PC-3 (cell line): Measurements from ENCODE around the gene REG4. TPM values are rescaled to one million over a fixed set of nuclear protein-coding genes. Genes with fewer than 3 reads are reported as not detected.

Experiments
- ATAC-seq: fragments of 200-7000 bp; cut with Tn5 transposase; 2 replicates; pipeline ENCODE4 v1.9.1; 2020; ENCODE audit warnings: mild to moderate bottlenecking, moderate library complexity
- BruUV-seq: library from RNA; stranded (reverse); fragments of 400-500 nt; replicated peaks from 2 replicates; lab custom pipeline; 2021; lab: Mats Ljungman, UMichigan
- CTCF ChIA-PET: fragments of 300-600 bp; sonication (Branson Sonifier 250); formaldehyde crosslinking; loops from one replicate; lab custom pipeline; 2022; ENCODE audit warnings: antibody characterized with exemption; lab: Charles Lee
- POLR2A ChIA-PET: fragments of 300-600 bp; sonication (Branson Sonifier 250); formaldehyde crosslinking; loops from one replicate; lab custom pipeline; 2022; ENCODE audit warnings: antibody characterized with exemption; ENCODE audit not compliant: unreplicated experiment; lab: Charles Lee
- DNase-seq: peaks from one replicate; pipeline ENCODE4 v3.0.0-alpha.2; 2015
- H2AFZ ChIP-seq: fragments of 300-600 bp; sonication (generic); 2 replicates; pipeline ENCODE4 v1.6.0; 2016; ENCODE audit warnings: antibody characterized with exemption, low read length
- H3F3A ChIP-seq: fragments of 300-600 bp; sonication (generic); one replicate; pipeline ENCODE4 v1.6.0; 2017; ENCODE audit warnings: antibody characterized with exemption, low read length, control low read depth, mild to moderate bottlenecking; ENCODE audit not compliant: unreplicated experiment
- H3K27ac ChIP-seq: fragments of 300-600 bp; sonication (generic); 2 replicates; pipeline ENCODE4 v1.5.1; 2016; ENCODE audit warnings: mild to moderate bottlenecking, low read length
- H3K27me3 ChIP-seq: fragments of 300-600 bp; sonication (generic); 2 replicates; pipeline ENCODE4 v1.6.1; 2016; ENCODE audit warnings: low read length, mixed read lengths
- H3K36me3 ChIP-seq: fragments of 300-600 bp; sonication (generic); 2 replicates; pipeline ENCODE4 v1.6.1; 2016; ENCODE audit warnings: low read depth, mixed run types, low read length, mixed read lengths
- H3K4me1 ChIP-seq: fragments of 300-600 bp; sonication (generic); 2 replicates; pipeline ENCODE4 v1.5.1; 2016; ENCODE audit warnings: low read length; ENCODE audit not compliant: insufficient read depth
- H3K4me2 ChIP-seq: fragments of 300-600 bp; sonication (generic); 2 replicates; pipeline ENCODE4 v1.6.0; 2016; ENCODE audit warnings: low read length
- H3K4me3 ChIP-seq: fragments of 300-600 bp; sonication (generic); 2 replicates; pipeline ENCODE4 v1.5.1; 2016; ENCODE audit warnings: mild to moderate bottlenecking, low read length, mixed read lengths
- H3K79me2 ChIP-seq: fragments of 300-600 bp; sonication (generic); 2 replicates; pipeline ENCODE4 v1.6.1; 2017; ENCODE audit warnings: low read length, mixed read lengths
- H3K9ac ChIP-seq: fragments of 300-600 bp; sonication (generic); 2 replicates; pipeline ENCODE4 v1.6.0; 2016; ENCODE audit warnings: mild to moderate bottlenecking, low read length
- H3K9me2 ChIP-seq: fragments of 300-600 bp; sonication (generic); replicated peaks from 2 replicates; pipeline ENCODE4 v1.6.1; 2016; ENCODE audit warnings: mixed run types, low read length, mixed read lengths
- H3K9me3 ChIP-seq: fragments of 300-600 bp; sonication (generic); 2 replicates; pipeline ENCODE4 v1.6.1; 2016; ENCODE audit warnings: low read length, mixed read lengths
- H4K20me1 ChIP-seq: fragments of 300-600 bp; sonication (generic); 2 replicates; pipeline ENCODE4 v1.6.1; 2016; ENCODE audit warnings: low read length, mixed read lengths
- EZH2 ChIP-seq: fragments of 300-600 bp; sonication (generic); IDR thresholded peaks from one replicate; pipeline ENCODE4 v1.6.1; 2017; ENCODE audit warnings: antibody characterized with exemption, mild to moderate bottlenecking, low read length; ENCODE audit not compliant: unreplicated experiment
- EZH2phosphoT487 ChIP-seq: fragments of 300-600 bp; sonication (generic); IDR thresholded peaks from 2 replicates; pipeline ENCODE4 v1.6.1; 2018; ENCODE audit warnings: mild to moderate bottlenecking, antibody characterized with exemption, low read length, borderline replicate concordance
- intact Hi-C: fragments of 100-400 bp; cut with micrococcal nuclease; formaldehyde crosslinking; loops from 2 replicates; pipeline ENCODE4 v1.9.0; 2023
- total RNA-seq: library from RNA; depleted of rRNA; stranded (reverse); fragments of >200 nt; gene quantifications from 2 replicates; pipeline ENCODE4 v1.2.3, GENCODE V29; 2014
- TF ChIP-seq, protein P1 (sequence below): fragments of 300-600 bp; sonication (generic); conservative IDR thresholded peaks from 2 replicates; pipeline ENCODE4 v1.5.1; 2017; ENCODE audit warnings: antibody characterized with exemption, low read depth, mild to moderate bottlenecking, low read length

Gene REG4
- total RNA-seq, 1 experiment from 2014 or later = 0.87 TPM

DNA sequence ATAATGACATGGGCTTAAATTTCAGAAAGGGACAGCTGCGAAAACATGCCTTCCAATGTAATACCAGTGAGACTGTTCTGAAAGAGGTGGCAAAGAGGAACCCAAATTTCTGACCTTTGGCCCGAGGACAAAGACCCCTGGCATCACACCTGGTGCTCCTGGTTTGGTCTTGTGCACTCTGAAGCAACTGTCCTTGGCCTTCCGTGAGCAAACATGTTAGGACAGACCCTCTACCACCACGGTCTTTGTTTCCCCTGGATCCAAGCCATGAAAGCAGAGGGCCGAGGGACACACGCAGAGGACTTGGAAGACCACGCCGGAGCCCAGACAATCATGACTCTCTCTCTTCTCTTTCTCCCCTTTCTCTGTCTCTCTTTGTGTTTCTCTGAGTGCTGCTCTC lies 6.0 kb downstream of the REG4 start:
- H4K20me1 ChIP-seq = no peaks in the 10 kb centered on the region
- H3K79me2 ChIP-seq = no peaks in the 10 kb centered on the region
- no peaks in the 10 kb centered on the region for H3F3A ChIP-seq
- ChIA-PET CTCF (no interaction called here), POLR2A (no interaction called here)
- H3K4me3 ChIP-seq = no peak overlapping the region
- TF ChIP-seq, protein P1, sequence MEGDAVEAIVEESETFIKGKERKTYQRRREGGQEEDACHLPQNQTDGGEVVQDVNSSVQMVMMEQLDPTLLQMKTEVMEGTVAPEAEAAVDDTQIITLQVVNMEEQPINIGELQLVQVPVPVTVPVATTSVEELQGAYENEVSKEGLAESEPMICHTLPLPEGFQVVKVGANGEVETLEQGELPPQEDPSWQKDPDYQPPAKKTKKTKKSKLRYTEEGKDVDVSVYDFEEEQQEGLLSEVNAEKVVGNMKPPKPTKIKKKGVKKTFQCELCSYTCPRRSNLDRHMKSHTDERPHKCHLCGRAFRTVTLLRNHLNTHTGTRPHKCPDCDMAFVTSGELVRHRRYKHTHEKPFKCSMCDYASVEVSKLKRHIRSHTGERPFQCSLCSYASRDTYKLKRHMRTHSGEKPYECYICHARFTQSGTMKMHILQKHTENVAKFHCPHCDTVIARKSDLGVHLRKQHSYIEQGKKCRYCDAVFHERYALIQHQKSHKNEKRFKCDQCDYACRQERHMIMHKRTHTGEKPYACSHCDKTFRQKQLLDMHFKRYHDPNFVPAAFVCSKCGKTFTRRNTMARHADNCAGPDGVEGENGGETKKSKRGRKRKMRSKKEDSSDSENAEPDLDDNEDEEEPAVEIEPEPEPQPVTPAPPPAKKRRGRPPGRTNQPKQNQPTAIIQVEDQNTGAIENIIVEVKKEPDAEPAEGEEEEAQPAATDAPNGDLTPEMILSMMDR = no peak
- TF ChIP-seq EZH2phosphoT487 = no peak
- no peak for TF ChIP-seq EZH2
- ATAC-seq (no peak), DNase-seq (no peak)
- H3K9me2 ChIP-seq = no peaks in the 10 kb centered on the region
- no peaks in the 10 kb centered on the region for H3K27me3 ChIP-seq
- no TSS peak for BruUV-seq
- intact Hi-C loops = no loop called here
- H2AFZ ChIP-seq = no peak overlapping the region
- peaks cover 12% of the 10 kb centered on the region; the same call in 1 of the 2 replicates for H3K4me1 ChIP-seq
- no peak overlapping the region for H3K27ac ChIP-seq
- H3K9ac ChIP-seq = no peak overlapping the region
- H3K9me3 ChIP-seq = no peaks in the 10 kb centered on the region
- no peak overlapping the region for H3K4me2 ChIP-seq
- H3K36me3 ChIP-seq = no peaks in the 10 kb centered on the region

DNA sequence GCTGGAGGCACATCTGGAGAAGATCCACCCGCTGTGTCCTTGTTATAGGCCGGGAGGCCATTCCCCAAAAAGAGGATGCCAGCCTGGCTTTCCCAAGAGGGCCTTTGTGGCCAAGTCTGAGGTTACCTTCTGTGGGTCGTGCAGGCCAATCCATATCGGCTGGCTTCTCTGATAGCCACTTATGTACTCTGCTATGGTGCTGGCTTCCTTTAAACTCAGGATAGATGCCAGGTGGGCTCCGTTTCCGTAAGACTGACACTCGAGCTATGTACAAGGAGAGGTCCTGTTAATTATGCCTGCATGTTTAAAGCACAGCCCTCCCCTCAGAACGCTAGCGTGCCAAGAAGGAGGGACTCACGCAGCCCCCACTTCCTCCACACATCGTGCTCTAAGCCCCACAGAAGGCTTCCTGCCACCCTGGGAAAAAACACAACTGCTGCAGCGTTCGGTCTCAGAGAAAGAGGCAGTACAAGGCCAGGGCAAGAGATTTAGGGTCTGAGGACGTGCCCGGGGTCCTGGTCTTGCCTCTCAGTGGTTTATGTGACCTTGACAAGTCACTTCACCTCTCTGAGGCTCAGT lies 11.6 kb downstream of the REG4 start:
- no peaks in the 10 kb centered on the region for H3K27me3 ChIP-seq
- no peak overlapping the region for H3K27ac ChIP-seq
- H3K9me3 ChIP-seq = no peaks in the 10 kb centered on the region
- H4K20me1 ChIP-seq = no peaks in the 10 kb centered on the region
- CTCF ChIA-PET = no interaction called here
- DNase-seq (no peak), ATAC-seq (no peak)
- no TSS peak for BruUV-seq
- H3K36me3 ChIP-seq = no peaks in the 10 kb centered on the region
- H3K9ac ChIP-seq = no peak overlapping the region
- no peaks in the 10 kb centered on the region for H3F3A ChIP-seq
- H3K79me2 ChIP-seq = no peaks in the 10 kb centered on the region
- intact Hi-C loops = no loop called here
- no peak overlapping the region for H3K4me2 ChIP-seq
- no peaks in the 10 kb centered on the region for H3K4me1 ChIP-seq
- H2AFZ ChIP-seq = no peak overlapping the region
- H3K9me2 ChIP-seq = no peaks in the 10 kb centered on the region
- H3K4me3 ChIP-seq = no peak overlapping the region
- POLR2A ChIA-PET = no interaction called here
- TF ChIP-seq, protein P1 = no peak
- TF ChIP-seq EZH2 (no peak), EZH2phosphoT487 (no peak)

DNA sequence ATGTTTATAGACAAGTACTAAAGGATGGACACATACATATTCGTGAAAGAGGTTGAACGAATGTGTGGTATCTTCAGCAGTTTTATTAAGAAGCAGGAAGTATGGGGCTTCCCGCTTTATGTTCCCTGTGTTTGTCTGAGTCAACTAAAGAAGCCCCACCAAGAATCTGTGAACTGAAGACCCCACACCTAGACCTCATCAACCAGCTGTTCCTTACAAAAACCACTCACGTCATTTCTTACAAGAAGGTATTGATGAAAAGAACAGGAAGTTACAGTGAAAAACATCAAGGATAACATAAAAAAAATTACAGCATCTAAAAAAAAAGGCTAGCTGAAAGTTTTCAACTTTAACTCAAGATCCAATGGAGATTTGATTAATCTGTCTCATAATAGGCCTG lies 12.3 kb downstream of the REG4 start:
- ChIA-PET CTCF (no interaction called here), POLR2A (no interaction called here)
- DNase-seq (no peak), ATAC-seq (no peak)
- H3K4me1 ChIP-seq = no peaks in the 10 kb centered on the region
- TF ChIP-seq EZH2phosphoT487 (no peak), EZH2 (no peak)
- TF ChIP-seq, protein P1 = no peak
- no peak overlapping the region for H2AFZ ChIP-seq
- no peaks in the 10 kb centered on the region for H3K79me2 ChIP-seq
- no peak overlapping the region for H3K27ac ChIP-seq
- H3K9ac ChIP-seq = no peak overlapping the region
- no peaks in the 10 kb centered on the region for H3K27me3 ChIP-seq
- H3K9me3 ChIP-seq = no peaks in the 10 kb centered on the region
- H3K36me3 ChIP-seq = no peaks in the 10 kb centered on the region
- H3K4me3 ChIP-seq = no peak overlapping the region
- no peak overlapping the region for H3K4me2 ChIP-seq
- H4K20me1 ChIP-seq = no peaks in the 10 kb centered on the region
- H3K9me2 ChIP-seq = no peaks in the 10 kb centered on the region
- no TSS peak for BruUV-seq
- intact Hi-C loops = no loop called here
- no peaks in the 10 kb centered on the region for H3F3A ChIP-seq
